Activated CD8-positive, alpha-beta memory T cell treated with anti-CD3 and anti-CD28 coated beads for 1 hour (primary cell): Measurements from ENCODE around the gene NDST3.
"Not testable (repeated sequence)": the region's sequence is repeated elsewhere in the genome, so short reads cannot be mapped to it uniquely, and the experiment has no call there.

Experiments used
- DNase-seq, 2 donors: peaks; one replicate each; pipeline ENCODE4 v3.0.0-alpha.2; 2020; ENCODE audit warnings: low read depth in 1 of 2; ENCODE audit errors: extremely low read depth in 1 of 2

The NDST3 gene

GRCh38 chr4:118265312-118266144 lies 231.2 kb downstream of the NDST3 start:
- no peak for DNase-seq

GRCh38 chr4:118266145-118266496 lies 231.8 kb downstream of the NDST3 start:
- DNase-seq, result not testable (repeated sequence)

- DNase-seq, result no peak
Observed at GRCh38 chr4:118268780-118269179, 234.5 kb downstream of the NDST3 start.

GRCh38 chr4:118270492-118270891 lies 236.2 kb downstream of the NDST3 start:
- no peak for DNase-seq

- DNase-seq, result no peak
Observed at GRCh38 chr4:118271788-118272187, 237.5 kb downstream of the NDST3 start.

- no peak for DNase-seq
Observed at GRCh38 chr4:118273642-118274041, 239.4 kb downstream of the NDST3 start.

GRCh38 chr4:118276580-118276979 lies 242.3 kb downstream of the NDST3 start:
- DNase-seq, result no peak

GRCh38 chr4:118277243-118277642 lies 243.0 kb downstream of the NDST3 start:
- DNase-seq, result no peak

GRCh38 chr4:118278473-118279274 lies 244.4 kb downstream of the NDST3 start:
- peak; percentile 96 for DNase-seq

- DNase-seq, result no peak
Observed at GRCh38 chr4:118279328-118279727, 245.0 kb downstream of the NDST3 start.

- DNase-seq, result no peak
Observed at GRCh38 chr4:118279920-118280432, 245.7 kb downstream of the NDST3 start.

GRCh38 chr4:118280501-118281218 lies 246.4 kb downstream of the NDST3 start:
- DNase-seq, result no peak

GRCh38 chr4:118281611-118282442 lies 247.5 kb downstream of the NDST3 start:
- no peak for DNase-seq

GRCh38 chr4:118282692-118283091 lies 248.4 kb downstream of the NDST3 start:
- DNase-seq, result no peak

- no peak for DNase-seq
Observed at GRCh38 chr4:118284169-118284568, 249.9 kb downstream of the NDST3 start.

- no peak for DNase-seq
Observed at GRCh38 chr4:118285931-118286330, 251.6 kb downstream of the NDST3 start.

- DNase-seq, result no peak
Observed at GRCh38 chr4:118286685-118287084, 252.4 kb downstream of the NDST3 start.

- no peak for DNase-seq
Observed at GRCh38 chr4:118287711-118288451, 253.6 kb downstream of the NDST3 start.

GRCh38 chr4:118289794-118290193 lies 255.5 kb downstream of the NDST3 start:
- no peak for DNase-seq

- DNase-seq, result no peak
Observed at GRCh38 chr4:118290951-118291350, 256.7 kb downstream of the NDST3 start.
